Endothelial cell of umbilical vein (primary cell): ENCODE results near the gene PGS1. TPM values are rescaled to one million over a fixed set of nuclear protein-coding genes. Genes with fewer than 3 reads are reported as not detected.

Source experiments
- BruUV-seq: library from RNA; stranded (reverse); fragments of 400-500 nt; replicated peaks from 2 replicates; lab custom pipeline; 2021; lab: Mats Ljungman, UMichigan
- CTCF ChIA-PET: fragments of 300-600, 350-600 bp; sonication (Branson Sonifier 250); formaldehyde crosslinking; loops from one replicate; lab custom pipeline; 2021; ENCODE audit warnings: antibody characterized with exemption, inconsistent platforms; lab: Charles Lee
- POLR2A ChIA-PET: fragments of 300-600, 350-600 bp; sonication (Branson Sonifier 250); formaldehyde crosslinking; loops from one replicate; lab custom pipeline; 2021; ENCODE audit warnings: antibody characterized with exemption, inconsistent platforms; lab: Charles Lee
- DNase-seq: peaks from one replicate; pipeline ENCODE4 v3.0.0-alpha.2; 2011; ENCODE audit warnings: low read depth, low spot score
- FAIRE-seq: peaks from 2 replicates; lab custom pipeline; 2011; peaks lifted over from hg19 to GRCh38; lab: Jason Lieb, UNC
- H2AFZ ChIP-seq: 2 replicates; pipeline ENCODE4 v1.6.0; 2012; ENCODE audit warnings: low read depth, low read length, control low read depth, inconsistent platforms
- H3K27ac ChIP-seq: 2 replicates; pipeline ENCODE4 v1.5.1; 2011; ENCODE audit warnings: low read depth, mild to moderate bottlenecking, control low read depth, low read length, moderate library complexity; ENCODE audit not compliant: insufficient read depth
- H3K27me3 ChIP-seq, 2 experiments: 2 replicates each; pipeline versions ENCODE4 v1.6.0 to v1.6.1; 2011; ENCODE audit warnings: low read length in 2 of 2, mixed read lengths in 1 of 2; ENCODE audit not compliant: control insufficient read depth in 2 of 2, insufficient read depth in 2 of 2
- H3K36me3 ChIP-seq, 2 experiments: 2 replicates in 1 of 2; 3 replicates in 1 of 2; pipeline ENCODE4 v1.5.1; 2011; ENCODE audit warnings: low read length in 2 of 2, mild to moderate bottlenecking in 1 of 2, moderate library complexity in 1 of 2; ENCODE audit not compliant: control insufficient read depth in 2 of 2, insufficient read depth in 2 of 2; ENCODE audit errors: extremely low read depth in 1 of 2
- H3K4me1 ChIP-seq: 3 replicates; pipeline ENCODE4 v1.5.1; 2011; ENCODE audit warnings: mild to moderate bottlenecking, low read length; ENCODE audit not compliant: control insufficient read depth, insufficient read depth; ENCODE audit errors: extremely low read depth
- H3K4me2 ChIP-seq: 2 replicates; pipeline ENCODE4 v1.6.1; 2011; ENCODE audit warnings: low read length, control low read depth, mixed read lengths; ENCODE audit not compliant: insufficient read depth
- H3K4me3 ChIP-seq, 3 experiments: fragments of 200-600 bp in 1 of 3; sonication (generic), shearing (Covaris generic) in 1 of 3; replicated peaks in 1 of 3; 2 replicates each; pipeline ENCODE4 v1.5.1; 2011 to 2016; ENCODE audit warnings: control low read depth in 3 of 3, low read length in 3 of 3, mild to moderate bottlenecking in 2 of 3, inconsistent platforms in 1 of 3, low read depth in 1 of 3, moderate library complexity in 1 of 3; ENCODE audit not compliant: insufficient read depth in 1 of 3
- H3K79me2 ChIP-seq: 2 replicates; pipeline ENCODE4 v1.6.0; 2012; ENCODE audit warnings: low read length, inconsistent platforms; ENCODE audit not compliant: control insufficient read depth, insufficient read depth
- H3K9ac ChIP-seq: replicated peaks from 2 replicates; pipeline ENCODE3; 2011; ENCODE audit warnings: low read length, control low read depth; ENCODE audit not compliant: insufficient read depth; ENCODE audit errors: extremely low read depth
- H3K9me1 ChIP-seq: replicated peaks from 3 replicates; pipeline ENCODE4 v1.6.0; 2011; ENCODE audit warnings: mild to moderate bottlenecking, low read length; ENCODE audit not compliant: control insufficient read depth, insufficient read depth; ENCODE audit errors: extremely low read depth
- H3K9me3 ChIP-seq: replicated peaks from 2 replicates; pipeline ENCODE4 v1.5.1; 2012; ENCODE audit warnings: low read length, inconsistent platforms; ENCODE audit not compliant: control insufficient read depth, insufficient read depth
- H4K20me1 ChIP-seq: replicated peaks from 2 replicates; pipeline ENCODE3; 2011; ENCODE audit warnings: mild to moderate bottlenecking, low read length; ENCODE audit not compliant: control insufficient read depth, insufficient read depth; ENCODE audit errors: extremely low read depth
- EZH2 ChIP-seq: IDR thresholded peaks from 2 replicates; pipeline ENCODE4 v1.6.1; 2012; ENCODE audit warnings: borderline replicate concordance, low read depth, mild to moderate bottlenecking, moderate library complexity, low read length, inconsistent platforms; ENCODE audit not compliant: severe bottlenecking
- FOS ChIP-seq: IDR thresholded peaks from 2 replicates; pipeline ENCODE4 v1.6.1; 2011; ENCODE audit warnings: mild to moderate bottlenecking, low read length, moderate library complexity, borderline replicate concordance; ENCODE audit not compliant: insufficient read depth
- GATA2 ChIP-seq: IDR thresholded peaks from 2 replicates; pipeline ENCODE4 v1.7.0; 2011; ENCODE audit warnings: low read depth, mild to moderate bottlenecking, moderate library complexity, mixed read lengths, low read length; ENCODE audit not compliant: insufficient read length, insufficient read depth
- JUN ChIP-seq: IDR thresholded peaks from 2 replicates; pipeline ENCODE4 v1.6.1; 2011; ENCODE audit warnings: borderline replicate concordance, low read depth; ENCODE audit not compliant: insufficient read length, insufficient read depth
- MYC ChIP-seq: IDR thresholded peaks from one replicate; pipeline ENCODE4 v1.6.1; 2011; ENCODE audit warnings: mild to moderate bottlenecking, low read depth, low read length
- POLR2A ChIP-seq: IDR thresholded peaks from 2 replicates; pipeline ENCODE4 v1.6.1; 2012; ENCODE audit warnings: low read depth, mild to moderate bottlenecking, control low read depth, low read length
- POLR2AphosphoS5 ChIP-seq: IDR thresholded peaks from 2 replicates; pipeline ENCODE4 v1.6.1; 2012; ENCODE audit warnings: low read depth, mild to moderate bottlenecking, control low read depth, low read length, moderate library complexity; ENCODE audit not compliant: insufficient read depth
- dilution Hi-C: fragments of 300-500 bp; cut with MboI; formaldehyde crosslinking; loops from one replicate; pipeline ENCODE4 v1.15.0; 2019; ENCODE audit warnings: low sequenced_read_pairs; ENCODE audit not compliant: extremely low pct_ligation_motif_present
- intact Hi-C: fragments of 100-400 bp; cut with micrococcal nuclease; formaldehyde crosslinking; loops from one replicate; pipeline ENCODE4 v1.10.0; 2022
- polyA plus RNA-seq, 4 experiments: library from polyadenylated mRNA; depleted of rRNA in 3 of 4; stranded (reverse) in 3 of 4; unstranded in 1 of 4; fragments of >200 nt; gene quantifications; 2 replicates each; pipeline versions ENCODE4 v1.2.1 to v1.2.3, GENCODE V29; 2011 to 2012; ENCODE audit warnings: missing spikeins in 1 of 4
- total RNA-seq: library from RNA; stranded (reverse); gene quantifications from 2 replicates; pipeline ENCODE4 v1.2.3, GENCODE V29; 2021

Gene PGS1
- total and polyA plus RNA-seq, 2 donors (not counting 3 experiments of a cell fraction or from before 2014, with no cell fraction given): 50.8 to 66.0 TPM

DNA sequence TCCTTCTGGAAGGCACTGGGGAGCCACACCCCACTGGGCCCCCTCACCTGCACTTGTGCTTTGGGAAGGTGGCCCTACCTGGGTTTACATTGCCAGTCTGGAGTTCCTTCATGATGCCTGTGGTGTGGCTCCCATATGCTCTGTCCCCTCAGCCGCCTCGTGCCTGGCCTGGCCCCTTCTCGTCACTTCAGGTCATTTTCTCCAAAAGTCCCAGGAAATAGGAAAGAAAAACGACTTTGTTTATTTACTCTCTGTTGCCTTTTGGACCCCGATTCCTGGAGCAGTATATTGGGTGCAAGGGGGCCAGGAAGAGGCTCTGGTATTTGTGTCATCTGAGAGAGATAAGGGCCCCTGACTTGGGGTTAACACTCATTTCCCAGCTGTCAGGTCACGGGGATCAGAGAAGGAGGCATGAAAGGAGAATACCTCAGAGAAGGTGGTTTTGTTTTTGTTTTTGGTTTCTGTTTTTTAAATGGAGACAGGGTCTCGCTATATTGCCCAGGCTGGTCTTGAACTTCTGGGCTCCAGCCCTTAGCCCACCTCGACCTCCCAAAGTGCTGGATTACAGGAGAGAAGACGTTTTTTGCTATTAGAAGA lies 23.3 kb upstream of the PGS1 start:
- POLR2A ChIA-PET: no interaction called here
- Histone ChIP-seq H3K9me3 (no peaks in the 10 kb centered on the region), H3K4me2 (no peak overlapping the region), H3K9me1 (no peaks in the 10 kb centered on the region), H4K20me1 (no peaks in the 10 kb centered on the region), H3K4me1 (peaks cover 53% of the 10 kb centered on the region), H3K36me3 (peaks cover 3 to 9% of the 10 kb centered on the region in 2 experiments), H3K27ac (no peak overlapping the region), H3K79me2 (peaks cover 24% of the 10 kb centered on the region), H3K4me3 (no peak overlapping the region), H2AFZ (no peak overlapping the region), H3K27me3 (no peaks in the 10 kb centered on the region), H3K9ac (no peak overlapping the region)
- dilution Hi-C loops (no loop called here), intact Hi-C loops (no loop called here)
- CTCF ChIA-PET: interaction anchor here (1.0 to 1.5 kb wide), 3 partner anchors 30 to 67 kb away, joined by 3 read pairs; no protein-coding TSS in a partner anchor
- DNase-seq (no peak), FAIRE-seq (no peak)
- BruUV-seq: no TSS peak
- no peak for TF ChIP-seq GATA2
- TF ChIP-seq POLR2AphosphoS5: no peak
- no peak for TF ChIP-seq EZH2

- no peak for FAIRE-seq
- BruUV-seq: no TSS peak
- H3K9ac ChIP-seq: no peak overlapping the region
- no peak overlapping the region for H3K4me2 ChIP-seq
- no peaks in the 10 kb centered on the region for H3K27me3 ChIP-seq
- peaks cover 58% of the 10 kb centered on the region for H3K4me1 ChIP-seq
- ChIA-PET POLR2A (no interaction called here), CTCF (interaction anchor here (1.5 kb wide), 1 partner anchor 31 kb away, joined by 3 read pairs; no protein-coding TSS in a partner anchor)
- no peak for DNase-seq
- intact Hi-C loops: no loop called here
- no peaks in the 10 kb centered on the region for H4K20me1 ChIP-seq
- no peaks in the 10 kb centered on the region for H3K9me1 ChIP-seq
- H2AFZ ChIP-seq: no peak overlapping the region
- peaks cover 24% of the 10 kb centered on the region for H3K79me2 ChIP-seq
- dilution Hi-C loops: no loop called here
- H3K27ac ChIP-seq: no peak overlapping the region
- peaks cover 3 to 9% of the 10 kb centered on the region in 2 experiments for H3K36me3 ChIP-seq
- no peak overlapping the region for H3K4me3 ChIP-seq
- no peaks in the 10 kb centered on the region for H3K9me3 ChIP-seq
- no peak for TF ChIP-seq POLR2AphosphoS5
- TF ChIP-seq GATA2: no peak
- no peak for TF ChIP-seq EZH2
- no peak for TF ChIP-seq MYC
- TF ChIP-seq POLR2A: no peak
- no peak for TF ChIP-seq FOS
- TF ChIP-seq JUN: no peak
Measured at GRCh38 chr17:78355701-78356100, 22.7 kb upstream of the PGS1 start.
